ENCODE results near the gene PER2. TPM values are rescaled to one million over a fixed set of nuclear protein-coding genes. Genes with fewer than 3 reads are reported as not detected.

Gene PER2
- total and polyA plus RNA-seq, 10 of the 15 experiments (the other 5 are each of a cell fraction or from before 2014, with no cell fraction given) = 1.5 to 15.1 (median 4.6) TPM

GRCh38 chr2:238325694-238326093 lies 37.3 kb upstream of the PER2 start:
- FAIRE-seq = no peak
- no peak overlapping the region for H2AFZ ChIP-seq (ENCODE audit: control insufficient read depth, low read depth, low read length)
- WGBS (ENCODE audit: insufficient coverage, insufficient replicate concordance, low lambda C conversion rate, missing lambda C conversion rate) = 75% methylated on average over 9 of the region's 9 CpGs
- no peak overlapping the region for H3K9ac ChIP-seq (ENCODE audit: control insufficient read depth, insufficient read depth, low read length)
- in situ Hi-C loops (cut with MboI) (no loop called here), intact Hi-C loops (cut with micrococcal nuclease; ENCODE audit: unreplicated experiment) (no loop called here)
- H3K4me2 ChIP-seq (ENCODE audit: control insufficient read depth, insufficient read depth) = no peak overlapping the region
- BruUV-seq (replicated peaks) = no TSS peak
- no peak overlapping the region for H3K27ac ChIP-seq (ENCODE audit: control insufficient read depth, insufficient read depth)
- no peaks in the 10 kb centered on the region; a peak in 2 of 4 replicates for H3K36me3 ChIP-seq (ENCODE audit: control insufficient read depth in 2 of 2, insufficient read depth in 2 of 2, low read length in 1 of 2)
- POLR2A ChIA-PET = no interaction called here
- H3K27me3 ChIP-seq (replicated peaks in 1 of 2; ENCODE audit: control insufficient read depth in 2 of 2, insufficient read depth in 2 of 2, low read length in 1 of 2) = no peaks in the 10 kb centered on the region
- H3K4me1 ChIP-seq (ENCODE audit: control insufficient read depth, insufficient read depth, low read length) = peaks cover 7% of the 10 kb centered on the region
- SMC1A ChIA-PET (ENCODE audit: uncharacterized antibody, unreplicated experiment) = no interaction called here
- H4K20me1 ChIP-seq (ENCODE audit: control insufficient read depth, insufficient read depth) = no peaks in the 10 kb centered on the region
- DNase-seq (ENCODE audit: low read depth, low spot score) = no peak
- no peaks in the 10 kb centered on the region; the same call in 1 of the 2 replicates for H3K79me2 ChIP-seq (ENCODE audit: control insufficient read depth, insufficient read depth, low read length)
- ATAC-seq = no peak
- H3K4me3 ChIP-seq = no peak overlapping the region
- CTCF ChIA-PET = no interaction called here
- no peaks in the 10 kb centered on the region for H3K9me3 ChIP-seq (replicated peaks; ENCODE audit: control insufficient read depth, insufficient read depth, low read length)
- RAD21 ChIA-PET (ENCODE audit: unreplicated experiment) = no interaction called here
- TF ChIP-seq REST (IDR thresholded peaks at IDR 0.05; ENCODE audit: low read depth, low read length) (no peak), ETV6 (conservative IDR thresholded peaks at IDR 0.05 in 1 of 2, IDR thresholded peaks at IDR 0.05 in 1 of 2; ENCODE audit: borderline replicate concordance in 1 of 2, low read depth in 1 of 2) (no peak), SMAD1 (IDR thresholded peaks at IDR 0.05; ENCODE audit: low read depth, partially characterized antibody) (no peak), MEF2A (IDR thresholded peaks at IDR 0.05; ENCODE audit: insufficient read depth, low read depth, low read length) (no peak), CUX1 (IDR thresholded peaks at IDR 0.05; ENCODE audit: insufficient replicate concordance, low read depth, low read length) (no peak), MXI1 (IDR thresholded peaks at IDR 0.05; ENCODE audit: low read depth, low read length) (no peak), CHD1 (IDR thresholded peaks at IDR 0.05; ENCODE audit: low read depth, low read length) (no peak), HSF1 (IDR thresholded peaks at IDR 0.05; ENCODE audit: low read depth, low read length) (no peak), JUND (IDR thresholded peaks at IDR 0.05; ENCODE audit: low read depth, low read length) (no peak), JUNB (IDR thresholded peaks at IDR 0.05) (no peak), EGR1 (IDR thresholded peaks at IDR 0.05; ENCODE audit: borderline replicate concordance in 1 of 2, low read depth in 2 of 2, low read length in 2 of 2) (no peak), PBX3 (IDR thresholded peaks at IDR 0.05; ENCODE audit: insufficient replicate concordance, low read depth, low read length) (no peak), SREBF1 (IDR thresholded peaks at IDR 0.05; ENCODE audit: low read length) (no peak)

Data from GM12878 (cell line).